Measurements from ENCODE around the gene XPA. TPM values are rescaled to one million over a fixed set of nuclear protein-coding genes. Genes with fewer than 3 reads are reported as not detected.

XPA gene
- total and polyA plus RNA-seq, 10 of the 15 experiments (the other 5 are each of a cell fraction or from before 2014, with no cell fraction given) = 6.2 to 19.9 (median 12.3) TPM

- peak; percentile 96 for TF ChIP-seq ZBTB40 (IDR thresholded peaks at IDR 0.05; ENCODE audit: borderline replicate concordance)
- peak; percentile 100 for TF ChIP-seq NBN (IDR thresholded peaks at IDR 0.05)
- TF ChIP-seq ZNF207 (IDR thresholded peaks at IDR 0.05; ENCODE audit: borderline replicate concordance) = peak; percentile 50; the same call in 1 of the 2 replicates
- TF ChIP-seq POLR2A (IDR thresholded peaks at IDR 0.05; ENCODE audit: low read depth, low read length) = peak; percentile 95
- TF ChIP-seq E2F8 (IDR thresholded peaks at IDR 0.05; ENCODE audit: low read depth, partially characterized antibody) = peak; percentile 85
- TF ChIP-seq USF2 (IDR thresholded peaks at IDR 0.05; ENCODE audit: borderline replicate concordance, low read depth, low read length) = peak; percentile 21; the same call in 1 of the 2 replicates
- peak; percentile 91 for TF ChIP-seq CHD2 (IDR thresholded peaks at IDR 0.05; ENCODE audit: borderline replicate concordance, low read depth, low read length)
- TF ChIP-seq PKNOX1 (IDR thresholded peaks at IDR 0.05) = peak; percentile 82
- TF ChIP-seq RBBP5 (conservative IDR thresholded peaks at IDR 0.05) = no peak
- peak; percentile 20; the same call in 1 of the 2 replicates for TF ChIP-seq RB1 (IDR thresholded peaks at IDR 0.05; ENCODE audit: borderline replicate concordance)
- TF ChIP-seq HCFC1 (IDR thresholded peaks at IDR 0.05; ENCODE audit: low read length) = peak; percentile 76
- no peak for TF ChIP-seq YBX1 (IDR thresholded peaks at IDR 0.05)
- no peak for TF ChIP-seq PAX8 (IDR thresholded peaks at IDR 0.05)
- TF ChIP-seq EED (IDR thresholded peaks at IDR 0.05; ENCODE audit: low read depth) = peak; percentile 84
- TF ChIP-seq SP1 (IDR thresholded peaks at IDR 0.05; ENCODE audit: low read depth, low read length) = peak; percentile 52
- TF ChIP-seq SUPT20H (IDR thresholded peaks at IDR 0.05; ENCODE audit: borderline replicate concordance, control insufficient read depth, low read depth, low read length) = no peak
- peak; percentile 99 for TF ChIP-seq NR2C1 (IDR thresholded peaks at IDR 0.05)
- TF ChIP-seq PML (IDR thresholded peaks at IDR 0.05; ENCODE audit: low read length) = peak; percentile 92
- peak; percentile 69 for TF ChIP-seq USF1 (IDR thresholded peaks at IDR 0.05; ENCODE audit: borderline replicate concordance, extremely low read length, insufficient read depth, low read depth, low read length)
Measured at GRCh38 chr9:97632985-97633858, 63.9 kb downstream of the XPA start, which contains the start of the genes NCBP1 and TSTD2 (continued).

Data from GM12878 (cell line).